DND-41 (cell line): ENCODE data around the gene FRS3.
A peak's percentile ranks its signal among the peaks of the same experiment; 100 is the strongest.

Source experiments
- ATAC-seq: fragments of 200-7000 bp; cut with Tn5 transposase; 3 replicates; pipeline ENCODE4 v1.9.1; 2021; ENCODE audit warnings: low read depth; ENCODE audit not compliant: insufficient read depth
- DNase-seq: peaks from one replicate; pipeline ENCODE4 v3.0.0-alpha.2; 2020
- H2AFZ ChIP-seq: 2 replicates; pipeline ENCODE4 v1.6.0; 2012; ENCODE audit warnings: low read depth, low read length
- H3K27ac ChIP-seq: 2 replicates; pipeline ENCODE4 v1.5.1; 2012; ENCODE audit warnings: low read length, inconsistent platforms
- H3K27me3 ChIP-seq: fragments of 200-600 bp; sonication (generic); 2 replicates; pipeline ENCODE4 v1.6.0; 2012; ENCODE audit warnings: low read length, mild to moderate bottlenecking, inconsistent platforms; ENCODE audit not compliant: insufficient read depth, poor library complexity
- H3K36me3 ChIP-seq: 2 replicates; pipeline ENCODE4 v1.5.1; 2012; ENCODE audit warnings: low read length, inconsistent platforms; ENCODE audit not compliant: insufficient read depth
- H3K4me1 ChIP-seq: 2 replicates; pipeline ENCODE4 v1.5.1; 2012; ENCODE audit warnings: mild to moderate bottlenecking, low read length; ENCODE audit not compliant: insufficient read depth
- H3K4me2 ChIP-seq: 2 replicates; pipeline ENCODE4 v1.6.0; 2012; ENCODE audit warnings: mild to moderate bottlenecking, moderate library complexity, low read length, inconsistent platforms; ENCODE audit not compliant: insufficient read depth
- H3K4me3 ChIP-seq, 2 experiments: fragments of 200-600 bp in 1 of 2; shearing (Covaris generic) in 1 of 2; 2 replicates each; pipeline ENCODE4 v1.5.1; 2012 to 2016; ENCODE audit warnings: inconsistent platforms in 2 of 2, low read length in 2 of 2, mild to moderate bottlenecking in 2 of 2, low read depth in 1 of 2, moderate library complexity in 1 of 2
- H3K79me2 ChIP-seq: 2 replicates; pipeline ENCODE4 v1.6.0; 2012; ENCODE audit warnings: low read length, inconsistent platforms; ENCODE audit not compliant: insufficient read depth
- H3K9ac ChIP-seq: 2 replicates; pipeline ENCODE4 v1.6.0; 2012; ENCODE audit warnings: low read depth, mild to moderate bottlenecking, inconsistent platforms, low read length, moderate library complexity
- H3K9me3 ChIP-seq: 2 replicates; pipeline ENCODE4 v1.5.1; 2012; ENCODE audit warnings: low read length, moderate library complexity, mild to moderate bottlenecking, inconsistent platforms; ENCODE audit not compliant: insufficient read depth, severe bottlenecking
- H4K20me1 ChIP-seq: 2 replicates; pipeline ENCODE4 v1.6.0; 2012; ENCODE audit warnings: low read length; ENCODE audit not compliant: insufficient read depth
- EZH2 ChIP-seq: IDR thresholded peaks from 3 replicates; pipeline ENCODE4 v1.6.1; 2012; ENCODE audit warnings: borderline replicate concordance, low read depth, mild to moderate bottlenecking, moderate library complexity, low read length, inconsistent platforms; ENCODE audit not compliant: severe bottlenecking
- TF ChIP-seq, protein P1 (sequence below): IDR thresholded peaks from 2 replicates; pipeline ENCODE4 v1.5.1; 2012; ENCODE audit warnings: borderline replicate concordance, low read length, moderate library complexity, mild to moderate bottlenecking; ENCODE audit not compliant: poor library complexity, severe bottlenecking; ENCODE audit errors: extremely low read depth

The FRS3 gene

DNA sequence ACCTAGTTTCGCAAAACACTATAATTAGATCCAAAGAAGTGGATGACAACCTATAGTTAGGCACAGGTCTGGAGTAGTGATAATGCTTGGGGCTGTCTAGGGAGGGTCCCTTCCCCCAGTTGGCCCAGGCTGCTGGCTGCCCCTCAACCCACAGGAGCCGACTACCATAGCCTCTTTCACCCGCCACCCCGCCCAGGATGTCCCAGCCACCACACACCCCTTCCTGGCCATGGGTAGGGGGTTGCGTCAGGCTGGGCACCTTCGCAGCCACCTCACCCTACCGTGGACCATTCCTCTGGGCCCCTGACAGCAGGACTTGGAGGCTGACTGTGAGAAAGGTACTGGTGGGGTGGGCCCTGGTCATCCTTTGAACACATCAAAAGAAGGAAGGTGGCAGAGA lies 52.8 kb downstream of the FRS3 start:
- Histone ChIP-seq H3K27me3 (no peaks in the 10 kb centered on the region), H3K79me2 (no peaks in the 10 kb centered on the region), H2AFZ (no peak overlapping the region), H3K9me3 (no peaks in the 10 kb centered on the region), H3K4me2 (no peak overlapping the region), H4K20me1 (peaks cover 12% of the 10 kb centered on the region; the same call in 1 of the 2 replicates), H3K36me3 (no peaks in the 10 kb centered on the region), H3K9ac (no peak overlapping the region), H3K27ac (no peak overlapping the region), H3K4me3 (no peak overlapping the region), H3K4me1 (no peaks in the 10 kb centered on the region)
- TF ChIP-seq, protein P1, sequence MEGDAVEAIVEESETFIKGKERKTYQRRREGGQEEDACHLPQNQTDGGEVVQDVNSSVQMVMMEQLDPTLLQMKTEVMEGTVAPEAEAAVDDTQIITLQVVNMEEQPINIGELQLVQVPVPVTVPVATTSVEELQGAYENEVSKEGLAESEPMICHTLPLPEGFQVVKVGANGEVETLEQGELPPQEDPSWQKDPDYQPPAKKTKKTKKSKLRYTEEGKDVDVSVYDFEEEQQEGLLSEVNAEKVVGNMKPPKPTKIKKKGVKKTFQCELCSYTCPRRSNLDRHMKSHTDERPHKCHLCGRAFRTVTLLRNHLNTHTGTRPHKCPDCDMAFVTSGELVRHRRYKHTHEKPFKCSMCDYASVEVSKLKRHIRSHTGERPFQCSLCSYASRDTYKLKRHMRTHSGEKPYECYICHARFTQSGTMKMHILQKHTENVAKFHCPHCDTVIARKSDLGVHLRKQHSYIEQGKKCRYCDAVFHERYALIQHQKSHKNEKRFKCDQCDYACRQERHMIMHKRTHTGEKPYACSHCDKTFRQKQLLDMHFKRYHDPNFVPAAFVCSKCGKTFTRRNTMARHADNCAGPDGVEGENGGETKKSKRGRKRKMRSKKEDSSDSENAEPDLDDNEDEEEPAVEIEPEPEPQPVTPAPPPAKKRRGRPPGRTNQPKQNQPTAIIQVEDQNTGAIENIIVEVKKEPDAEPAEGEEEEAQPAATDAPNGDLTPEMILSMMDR, result no peak
- no peak for TF ChIP-seq EZH2
- DNase-seq (no peak), ATAC-seq (no peak)

- no peaks in the 10 kb centered on the region for H3K9me3 ChIP-seq
- H3K4me2 ChIP-seq, result no peak overlapping the region
- no peak for DNase-seq
- ATAC-seq, result no peak
- no peaks in the 10 kb centered on the region for H3K4me1 ChIP-seq
- TF ChIP-seq EZH2, result no peak
- TF ChIP-seq, protein P1, result peak; percentile 13
- no peak overlapping the region for H3K9ac ChIP-seq
- no peaks in the 10 kb centered on the region for H3K79me2 ChIP-seq
- H3K27me3 ChIP-seq, result no peaks in the 10 kb centered on the region
- peaks cover 11% of the 10 kb centered on the region; the same call in 1 of the 2 replicates for H4K20me1 ChIP-seq
- no peak overlapping the region for H2AFZ ChIP-seq
- H3K27ac ChIP-seq, result no peak overlapping the region
- H3K36me3 ChIP-seq, result no peaks in the 10 kb centered on the region
- H3K4me3 ChIP-seq, result no peak overlapping the region
Measured at GRCh38 chr6:41724586-41725501, 54.9 kb downstream of the FRS3 start.

- no peak overlapping the region for H3K9ac ChIP-seq
- ATAC-seq (no peak), DNase-seq (no peak)
- H3K36me3 ChIP-seq, result no peaks in the 10 kb centered on the region
- no peaks in the 10 kb centered on the region for H3K4me1 ChIP-seq
- no peak overlapping the region for H3K4me3 ChIP-seq
- peaks cover 11% of the 10 kb centered on the region; the same call in 1 of the 2 replicates for H4K20me1 ChIP-seq
- no peak for TF ChIP-seq EZH2
- TF ChIP-seq, protein P1, result no peak
- no peak overlapping the region for H2AFZ ChIP-seq
- H3K27ac ChIP-seq, result no peak overlapping the region
- no peaks in the 10 kb centered on the region for H3K9me3 ChIP-seq
- H3K27me3 ChIP-seq, result no peaks in the 10 kb centered on the region
- H3K4me2 ChIP-seq, result no peak overlapping the region
- no peaks in the 10 kb centered on the region for H3K79me2 ChIP-seq
Measured at GRCh38 chr6:41724228-41724580, 55.5 kb downstream of the FRS3 start.
